HEK293 (cell line): Measurements from ENCODE around the gene LASP1.

Experiments used
- CTCF ChIA-PET: fragments of 350-600 bp; formaldehyde crosslinking; extraction: SDS; loops from one replicate; lab custom pipeline; 2021; ENCODE audit warnings: antibody characterized with exemption; lab: Yijun Ruan, JAX
- POLR2A ChIA-PET: fragments of 300-600 bp; formaldehyde crosslinking; extraction: SDS; loops from one replicate; lab custom pipeline; 2020; ENCODE audit warnings: antibody characterized with exemption, inconsistent platforms; lab: Yijun Ruan, JAX
- H3K27ac ChIP-seq: fragments of 200-500 bp; sonication (Bioruptor generic); 2 replicates; pipeline ENCODE4 v1.5.1; 2014; ENCODE audit warnings: low read depth, low read length, control low read depth, inconsistent platforms; ENCODE audit errors: extremely low read depth
- H3K36me3 ChIP-seq, 2 experiments: fragments of 200-500 bp in 1 of 2; sonication (Bioruptor generic) in 1 of 2; 1 replicate in 1 of 2; 2 replicates in 1 of 2; pipeline ENCODE4 v1.5.1; 2014 to 2017; ENCODE audit warnings: inconsistent platforms in 2 of 2, low read length in 2 of 2; ENCODE audit not compliant: control insufficient read depth in 2 of 2, insufficient read depth in 1 of 2
- H3K4me1 ChIP-seq: fragments of 200-500 bp; sonication (Bioruptor generic); 2 replicates; pipeline ENCODE4 v1.5.1; 2014; ENCODE audit warnings: mild to moderate bottlenecking, low read length, inconsistent platforms; ENCODE audit not compliant: control insufficient read depth, insufficient read depth
- H3K4me3 ChIP-seq: 2 replicates; pipeline ENCODE4 v1.5.1; 2011; ENCODE audit warnings: low read depth, mild to moderate bottlenecking, control low read depth, low read length, moderate library complexity
- H3K9me3 ChIP-seq: fragments of 200-500 bp; sonication (Bioruptor generic); 2 replicates; pipeline ENCODE4 v1.5.1; 2014; ENCODE audit warnings: low read depth, low read length, inconsistent platforms; ENCODE audit not compliant: control insufficient read depth, insufficient read depth
- BCL11A ChIP-seq: fragments of 450-650 bp; formaldehyde crosslinking; IDR thresholded peaks from 2 replicates; pipeline ENCODE4 v1.5.1; 2016; ENCODE audit warnings: low read depth, missing biosample characterization, missing genetic modification characterization
- OVOL3 ChIP-seq: fragments of 450-650 bp; formaldehyde crosslinking; IDR thresholded peaks from 2 replicates; pipeline ENCODE4 v1.5.1; 2016; ENCODE audit warnings: missing biosample characterization, missing genetic modification characterization
- PBX3 ChIP-seq: sonication (generic); formaldehyde crosslinking; IDR thresholded peaks from 2 replicates; pipeline ENCODE4 v1.8.1; 2022; ENCODE audit warnings: mild to moderate bottlenecking, moderate library complexity, missing genetic modification reagents
- RBAK ChIP-seq: fragments of 450-650 bp; formaldehyde crosslinking; IDR thresholded peaks from 2 replicates; pipeline ENCODE4 v1.5.1; 2016; ENCODE audit warnings: missing biosample characterization, missing genetic modification characterization
- TSHZ1 ChIP-seq: fragments of 450-650 bp; formaldehyde crosslinking; IDR thresholded peaks from 2 replicates; pipeline ENCODE4 v1.5.1; 2016; ENCODE audit warnings: missing biosample characterization, missing genetic modification characterization, borderline replicate concordance
- ZFP41 ChIP-seq: fragments of 450-650 bp; formaldehyde crosslinking; IDR thresholded peaks from 2 replicates; pipeline ENCODE4 v1.5.1; 2016; ENCODE audit warnings: missing biosample characterization, missing genetic modification characterization, borderline replicate concordance
- ZIC2 ChIP-seq: fragments of 450-650 bp; formaldehyde crosslinking; IDR thresholded peaks from 2 replicates; pipeline ENCODE4 v1.5.1; 2016; ENCODE audit warnings: missing biosample characterization, missing genetic modification characterization
- ZNF18 ChIP-seq: fragments of 450-650 bp; formaldehyde crosslinking; IDR thresholded peaks from 2 replicates; pipeline ENCODE4 v1.5.1; 2016; ENCODE audit warnings: missing biosample characterization, missing genetic modification characterization
- ZNF311 ChIP-seq: fragments of 450-650 bp; formaldehyde crosslinking; IDR thresholded peaks from 2 replicates; pipeline ENCODE4 v1.5.1; 2017; ENCODE audit warnings: missing biosample characterization, missing genetic modification characterization, borderline replicate concordance
- ZNF324 ChIP-seq: fragments of 450-650 bp; formaldehyde crosslinking; IDR thresholded peaks from 2 replicates; pipeline ENCODE4 v1.5.1; 2016; ENCODE audit warnings: missing biosample characterization, missing genetic modification characterization
- ZNF473 ChIP-seq: fragments of 450-650 bp; formaldehyde crosslinking; IDR thresholded peaks from 2 replicates; pipeline ENCODE4 v1.5.1; 2017; ENCODE audit warnings: missing biosample characterization, missing genetic modification characterization
- ZNF510 ChIP-seq: fragments of 450-650 bp; formaldehyde crosslinking; IDR thresholded peaks from 2 replicates; pipeline ENCODE4 v1.5.1; 2018; ENCODE audit warnings: mild to moderate bottlenecking, missing genetic modification characterization, missing biosample characterization; ENCODE audit not compliant: insufficient replicate concordance
- ZNF596 ChIP-seq: fragments of 450-650 bp; IDR thresholded peaks from 2 replicates; pipeline ENCODE4 v1.5.0; 2018; ENCODE audit warnings: missing biosample characterization, mild to moderate bottlenecking, missing genetic modification characterization, moderate library complexity
- ZNF692 ChIP-seq: fragments of 450-650 bp; formaldehyde crosslinking; IDR thresholded peaks from 2 replicates; pipeline ENCODE4 v1.5.1; 2016; ENCODE audit warnings: missing biosample characterization, missing genetic modification characterization
- ZNF76 ChIP-seq: fragments of 450-650 bp; formaldehyde crosslinking; IDR thresholded peaks from 2 replicates; pipeline ENCODE4; 2016; ENCODE audit warnings: low read depth, missing biosample characterization, missing genetic modification characterization, borderline replicate concordance
- ZSCAN23 ChIP-seq: fragments of 450-650 bp; formaldehyde crosslinking; IDR thresholded peaks from 2 replicates; pipeline ENCODE4 v1.5.1; 2016; ENCODE audit warnings: missing biosample characterization, missing genetic modification characterization
- TF ChIP-seq, protein P1 (sequence below): fragments of 450-650 bp; formaldehyde crosslinking; IDR thresholded peaks from 2 replicates; pipeline ENCODE4 v1.5.1; 2017; ENCODE audit warnings: missing biosample characterization, missing genetic modification characterization
- TF ChIP-seq, protein P2 (sequence below): fragments of 450-650 bp; formaldehyde crosslinking; IDR thresholded peaks from 2 replicates; pipeline ENCODE4 v1.5.1; 2016; ENCODE audit warnings: missing biosample characterization, missing genetic modification characterization, borderline replicate concordance
- TF ChIP-seq, protein P3 (sequence below): fragments of 450-650 bp; formaldehyde crosslinking; IDR thresholded peaks from 2 replicates; pipeline ENCODE4 v1.5.1; 2017; ENCODE audit warnings: missing biosample characterization, missing genetic modification characterization

LASP1 gene

DNA sequence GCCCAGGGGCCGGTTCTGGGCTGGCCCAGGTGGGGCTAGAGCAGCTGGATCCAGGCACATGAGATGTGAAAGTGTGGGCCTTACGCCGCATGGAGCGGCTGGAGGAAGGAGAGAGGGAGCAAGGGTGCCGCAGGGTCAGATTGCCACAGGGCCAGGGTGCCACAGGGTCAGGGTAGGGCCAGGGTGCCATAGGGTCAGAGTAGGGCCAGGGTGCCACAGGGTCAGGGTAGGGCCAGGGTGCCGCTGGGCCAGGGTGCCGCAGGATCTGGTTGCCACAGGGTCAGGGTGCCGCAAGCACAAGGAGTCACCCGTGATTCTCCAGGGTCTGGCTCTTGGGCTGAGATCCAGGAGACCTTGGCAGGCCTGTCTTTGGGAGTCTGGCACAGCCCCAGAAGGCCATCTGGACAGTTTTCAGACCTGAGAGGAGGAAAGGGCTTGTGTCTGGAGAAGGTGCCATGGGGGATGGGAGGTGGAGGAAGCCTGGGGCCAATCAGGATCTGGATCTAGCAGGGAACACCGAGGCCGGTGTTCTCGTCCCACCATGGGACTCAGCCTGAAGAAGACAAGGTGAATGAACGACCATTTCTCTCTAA, 42.5 kb downstream of the LASP1 start:
- Histone ChIP-seq H3K27ac (no peak overlapping the region), H3K4me3 (no peak overlapping the region), H3K4me1 (no peaks in the 10 kb centered on the region), H3K36me3 (peaks cover 0 to 42% of the 10 kb centered on the region in 2 experiments; a peak in 2 of 3 replicates), H3K9me3 (no peaks in the 10 kb centered on the region)
- ChIA-PET CTCF (no interaction called here), POLR2A (no interaction called here)
- TF ChIP-seq ZNF18 (no peak), ZFP41 (tag by site-specific recombination) (no peak), ZNF596 (no peak), ZIC2 (tag by site-specific recombination) (no peak), ZNF324 (no peak), OVOL3 (tag by site-specific recombination) (no peak), ZNF473 (no peak), ZSCAN23 (no peak), TSHZ1 (no peak), PBX3 (no peak), BCL11A (tag by site-specific recombination) (no peak), ZNF510 (tag by site-specific recombination) (no peak), RBAK (tag by site-specific recombination) (no peak), ZNF76 (tag by site-specific recombination) (no peak), ZNF311 (tag by site-specific recombination) (no peak), ZNF692 (tag by site-specific recombination) (no peak)
- TF ChIP-seq, protein P1, sequence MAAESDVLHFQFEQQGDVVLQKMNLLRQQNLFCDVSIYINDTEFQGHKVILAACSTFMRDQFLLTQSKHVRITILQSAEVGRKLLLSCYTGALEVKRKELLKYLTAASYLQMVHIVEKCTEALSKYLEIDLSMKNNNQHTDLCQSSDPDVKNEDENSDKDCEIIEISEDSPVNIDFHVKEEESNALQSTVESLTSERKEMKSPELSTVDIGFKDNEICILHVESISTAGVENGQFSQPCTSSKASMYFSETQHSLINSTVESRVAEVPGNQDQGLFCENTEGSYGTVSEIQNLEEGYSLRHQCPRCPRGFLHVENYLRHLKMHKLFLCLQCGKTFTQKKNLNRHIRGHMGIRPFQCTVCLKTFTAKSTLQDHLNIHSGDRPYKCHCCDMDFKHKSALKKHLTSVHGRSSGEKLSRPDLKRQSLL (tag by site-specific recombination) = no peak
- TF ChIP-seq, protein P2, sequence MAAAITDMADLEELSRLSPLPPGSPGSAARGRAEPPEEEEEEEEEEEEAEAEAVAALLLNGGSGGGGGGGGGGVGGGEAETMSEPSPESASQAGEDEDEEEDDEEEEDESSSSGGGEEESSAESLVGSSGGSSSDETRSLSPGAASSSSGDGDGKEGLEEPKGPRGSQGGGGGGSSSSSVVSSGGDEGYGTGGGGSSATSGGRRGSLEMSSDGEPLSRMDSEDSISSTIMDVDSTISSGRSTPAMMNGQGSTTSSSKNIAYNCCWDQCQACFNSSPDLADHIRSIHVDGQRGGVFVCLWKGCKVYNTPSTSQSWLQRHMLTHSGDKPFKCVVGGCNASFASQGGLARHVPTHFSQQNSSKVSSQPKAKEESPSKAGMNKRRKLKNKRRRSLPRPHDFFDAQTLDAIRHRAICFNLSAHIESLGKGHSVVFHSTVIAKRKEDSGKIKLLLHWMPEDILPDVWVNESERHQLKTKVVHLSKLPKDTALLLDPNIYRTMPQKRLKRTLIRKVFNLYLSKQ (tag by site-specific recombination) = no peak
- TF ChIP-seq, protein P3, sequence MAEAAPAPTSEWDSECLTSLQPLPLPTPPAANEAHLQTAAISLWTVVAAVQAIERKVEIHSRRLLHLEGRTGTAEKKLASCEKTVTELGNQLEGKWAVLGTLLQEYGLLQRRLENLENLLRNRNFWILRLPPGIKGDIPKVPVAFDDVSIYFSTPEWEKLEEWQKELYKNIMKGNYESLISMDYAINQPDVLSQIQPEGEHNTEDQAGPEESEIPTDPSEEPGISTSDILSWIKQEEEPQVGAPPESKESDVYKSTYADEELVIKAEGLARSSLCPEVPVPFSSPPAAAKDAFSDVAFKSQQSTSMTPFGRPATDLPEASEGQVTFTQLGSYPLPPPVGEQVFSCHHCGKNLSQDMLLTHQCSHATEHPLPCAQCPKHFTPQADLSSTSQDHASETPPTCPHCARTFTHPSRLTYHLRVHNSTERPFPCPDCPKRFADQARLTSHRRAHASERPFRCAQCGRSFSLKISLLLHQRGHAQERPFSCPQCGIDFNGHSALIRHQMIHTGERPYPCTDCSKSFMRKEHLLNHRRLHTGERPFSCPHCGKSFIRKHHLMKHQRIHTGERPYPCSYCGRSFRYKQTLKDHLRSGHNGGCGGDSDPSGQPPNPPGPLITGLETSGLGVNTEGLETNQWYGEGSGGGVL (tag by site-specific recombination) = no peak
